Activated naive CD4-positive, alpha-beta T cell treated with anti-CD3 and anti-CD28 coated beads, Interleukin-2, amount 50 U/mL, for 72 hours (primary cell): ENCODE data around the gene KIF4B. TPM values are rescaled to one million over a fixed set of nuclear protein-coding genes. Genes with fewer than 3 reads are reported as not detected.

ENCODE experiments used
- total RNA-seq, 2 donors: library from RNA; stranded (reverse); gene quantifications; one replicate each; pipeline ENCODE4 v1.2.3, GENCODE V29; 2022

Gene KIF4B
- total RNA-seq, 2 donors from 2014 or later, result 0.11 to 0.14 TPM

Other genes starting within 250 kb of the KIF4B start
- gene FAXDC2, start 163.2 kb upstream of the KIF4B start, total RNA-seq, result under 1 TPM in 1 of 2 donors, not detected in 1; 0.57 TPM
- gene CNOT8, start 155.1 kb upstream of the KIF4B start, total RNA-seq, result 10 to 100 TPM; 76.4 to 92.3 TPM
- 10 to 100 TPM; 28.4 to 30.5 TPM for gene GEMIN5, start 75.5 kb upstream of the KIF4B start, total RNA-seq
- 100 to 1,000 TPM in 1 of 2 donors, 10 to 100 TPM in 1; 80.1 to 120 TPM for gene MRPL22, start 72.7 kb upstream of the KIF4B start, total RNA-seq